Caco-2 (cell line): ENCODE measurements around the gene PECR. TPM values are rescaled to one million over a fixed set of nuclear protein-coding genes. Genes with fewer than 3 reads are reported as not detected.
A peak's percentile ranks its signal among the peaks of the same experiment; 100 is the strongest.

Experiments
- BruUV-seq: library from RNA; stranded (reverse); fragments of 400-500 nt; replicated peaks from 2 replicates; lab custom pipeline; 2021; lab: Mats Ljungman, UMichigan
- CTCF ChIA-PET: fragments of 300-600 bp; sonication (Branson Sonifier 250); formaldehyde crosslinking; loops from one replicate; lab custom pipeline; 2022; ENCODE audit warnings: antibody characterized with exemption; lab: Charles Lee
- POLR2A ChIA-PET: fragments of 300-600 bp; sonication (Branson Sonifier 250); formaldehyde crosslinking; loops from one replicate; lab custom pipeline; 2022; ENCODE audit warnings: antibody characterized with exemption; lab: Charles Lee
- DNase-seq, 2 experiments: peaks; one replicate each; pipeline versions ENCODE4 v3.0.0 to v3.0.0-alpha.2; 2020 to 2022
- H3K27me3 ChIP-seq: replicated peaks from 2 replicates; pipeline ENCODE4 v1.6.0; 2011; ENCODE audit warnings: low read length; ENCODE audit not compliant: control insufficient read depth, insufficient read depth
- H3K36me3 ChIP-seq: 2 replicates; pipeline ENCODE4 v1.5.1; 2011; ENCODE audit warnings: low read length; ENCODE audit not compliant: control insufficient read depth, insufficient read depth
- H3K4me1 ChIP-seq: fragments of 250-450 bp; sonication (Bioruptor Pico); 2 replicates; pipeline ENCODE4 v1.5.1; 2020; ENCODE audit warnings: mild to moderate bottlenecking
- H3K4me3 ChIP-seq: 2 replicates; pipeline ENCODE4 v1.5.1; 2011; ENCODE audit warnings: low read depth, mild to moderate bottlenecking, control low read depth, low read length
- H3K9me3 ChIP-seq: fragments of 250-450 bp; sonication (Bioruptor Pico); 2 replicates; pipeline ENCODE4 v1.5.1; 2020; ENCODE audit warnings: mild to moderate bottlenecking, moderate library complexity
- H3K27ac Mint-ChIP-seq: one replicate; pipeline ENCODE4 v1.8.0; 2022; ENCODE audit warnings: mixed read lengths; ENCODE audit not compliant: unreplicated experiment
- H3K27me3 Mint-ChIP-seq: one replicate; pipeline ENCODE4 v1.8.0; 2022; ENCODE audit warnings: mixed read lengths; ENCODE audit not compliant: insufficient read depth, unreplicated experiment
- H3K36me3 Mint-ChIP-seq: one replicate; pipeline ENCODE4 v1.8.0; 2022; ENCODE audit warnings: mild to moderate bottlenecking, mixed read lengths; ENCODE audit not compliant: insufficient read depth, unreplicated experiment
- H3K4me1 Mint-ChIP-seq: one replicate; pipeline ENCODE4 v1.8.0; 2022; ENCODE audit warnings: low read depth, mixed read lengths; ENCODE audit not compliant: unreplicated experiment
- H3K4me3 Mint-ChIP-seq: one replicate; pipeline ENCODE4 v1.8.0; 2022; ENCODE audit warnings: mild to moderate bottlenecking, moderate library complexity, mixed read lengths; ENCODE audit not compliant: unreplicated experiment
- H3K9me3 Mint-ChIP-seq: one replicate; pipeline ENCODE4 v1.8.0; 2022; ENCODE audit warnings: mixed read lengths; ENCODE audit not compliant: unreplicated experiment
- CTCF ChIP-seq, 2 experiments: fragments of 200-600 bp in 1 of 2; IDR thresholded peaks; 1 replicate in 1 of 2; 2 replicates in 1 of 2; pipeline versions ENCODE4 v1.5.1 to v1.8.0; 2011 to 2022; ENCODE audit warnings: antibody characterized with exemption in 1 of 2, control low read depth in 1 of 2, inconsistent platforms in 1 of 2, low read depth in 1 of 2, low read length in 1 of 2, mild to moderate bottlenecking in 1 of 2, moderate library complexity in 1 of 2; ENCODE audit not compliant: insufficient read depth in 1 of 2, severe bottlenecking in 1 of 2, unreplicated experiment in 1 of 2
- intact Hi-C: fragments of 100-400 bp; cut with micrococcal nuclease; formaldehyde crosslinking; loops from one replicate; pipeline ENCODE4 v1.10.0; 2022; ENCODE audit not compliant: unreplicated experiment
- total RNA-seq: library from RNA; stranded (reverse); gene quantifications from 2 replicates; pipeline ENCODE4 v1.2.3, GENCODE V29; 2022

Gene PECR
- total RNA-seq, 1 experiment from 2014 or later, result 42.0 TPM

GRCh38 chr2:216057688-216058193 lies 23.9 kb downstream of the PECR start:
- intact Hi-C loops, result no loop called here
- no peak overlapping the region for H3K4me3 ChIP-seq
- Mint-ChIP-seq H3K36me3 (peaks cover 12% of the 10 kb centered on the region), H3K9me3 (no peaks in the 10 kb centered on the region), H3K27me3 (no peaks in the 10 kb centered on the region), H3K4me3 (no peak overlapping the region), H3K4me1 (peaks cover 5% of the 10 kb centered on the region), H3K27ac (no peak overlapping the region)
- H3K9me3 ChIP-seq, result no peaks in the 10 kb centered on the region
- CTCF ChIA-PET, result no interaction called here
- TF ChIP-seq CTCF (IDR thresholded peaks at IDR 0.05; ENCODE audit: insufficient read depth in 1 of 2, low read depth in 1 of 2, low read length in 1 of 2, severe bottlenecking in 1 of 2, unreplicated experiment in 1 of 2), result no peak
- DNase-seq, result peak in 1 of 2 experiments; percentile 52
- peaks cover 1% of the 10 kb centered on the region; the same call in 1 of the 2 replicates for H3K36me3 ChIP-seq
- no TSS peak for BruUV-seq
- POLR2A ChIA-PET, result interaction anchor here (0.8 to 1.1 kb wide), 2 partner anchors 24 to 52 kb away, joined by 3 to 4 read pairs; partner anchors contain the start of genes PECR, TMEM169 and XRCC5
- peaks cover 14% of the 10 kb centered on the region for H3K4me1 ChIP-seq
- H3K27me3 ChIP-seq, result no peaks in the 10 kb centered on the region

- Histone ChIP-seq H3K4me1 (peaks cover 14% of the 10 kb centered on the region), H3K4me3 (no peak overlapping the region), H3K36me3 (peaks cover 1% of the 10 kb centered on the region; the same call in 1 of the 2 replicates), H3K27me3 (no peaks in the 10 kb centered on the region), H3K9me3 (no peaks in the 10 kb centered on the region)
- ChIA-PET CTCF (interaction anchor here (0.6 kb wide), 1 partner anchor 102 kb away, joined by 5 read pairs; no protein-coding TSS in a partner anchor), POLR2A (no interaction called here)
- intact Hi-C loops, result no loop called here
- TF ChIP-seq CTCF (IDR thresholded peaks at IDR 0.05; ENCODE audit: insufficient read depth in 1 of 2, low read depth in 1 of 2, low read length in 1 of 2, severe bottlenecking in 1 of 2, unreplicated experiment in 1 of 2), result no peak
- no peak for DNase-seq
- H3K9me3 Mint-ChIP-seq, result no peaks in the 10 kb centered on the region
- H3K27me3 Mint-ChIP-seq, result no peaks in the 10 kb centered on the region
- no peak overlapping the region for H3K27ac Mint-ChIP-seq
- BruUV-seq, result no TSS peak
- peaks cover 8% of the 10 kb centered on the region for H3K36me3 Mint-ChIP-seq
- H3K4me3 Mint-ChIP-seq, result no peak overlapping the region
- peaks cover 5% of the 10 kb centered on the region for H3K4me1 Mint-ChIP-seq
Measured at GRCh38 chr2:216056739-216057138, 24.9 kb downstream of the PECR start.

GRCh38 chr2:216055680-216056079 lies 25.9 kb downstream of the PECR start:
- TF ChIP-seq CTCF (IDR thresholded peaks at IDR 0.05; ENCODE audit: insufficient read depth in 1 of 2, low read depth in 1 of 2, low read length in 1 of 2, severe bottlenecking in 1 of 2, unreplicated experiment in 1 of 2), result no peak
- no peak for DNase-seq
- Mint-ChIP-seq H3K4me1 (peaks cover 5% of the 10 kb centered on the region), H3K9me3 (no peaks in the 10 kb centered on the region), H3K27ac (no peak overlapping the region), H3K36me3 (peaks cover 6% of the 10 kb centered on the region), H3K27me3 (no peaks in the 10 kb centered on the region), H3K4me3 (no peak overlapping the region)
- Histone ChIP-seq H3K9me3 (no peaks in the 10 kb centered on the region), H3K36me3 (peaks cover 1% of the 10 kb centered on the region; the same call in 1 of the 2 replicates), H3K4me3 (no peak overlapping the region), H3K27me3 (no peaks in the 10 kb centered on the region), H3K4me1 (peaks cover 14% of the 10 kb centered on the region)
- ChIA-PET POLR2A (no interaction called here), CTCF (no interaction called here)
- no TSS peak for BruUV-seq
- intact Hi-C loops, result no loop called here
